SKM-1 (cell line): ENCODE results near the gene PRX.
"Not testable (repeated sequence)": the region's sequence is repeated elsewhere in the genome, so short reads cannot be mapped to it uniquely, and the experiment has no call there.

Experiments used
- DNase-seq: peaks from one replicate; lab custom pipeline; 2025; ENCODE audit not compliant: unreplicated experiment; lab: John Stamatoyannopoulos, UW

Gene PRX, protein sequence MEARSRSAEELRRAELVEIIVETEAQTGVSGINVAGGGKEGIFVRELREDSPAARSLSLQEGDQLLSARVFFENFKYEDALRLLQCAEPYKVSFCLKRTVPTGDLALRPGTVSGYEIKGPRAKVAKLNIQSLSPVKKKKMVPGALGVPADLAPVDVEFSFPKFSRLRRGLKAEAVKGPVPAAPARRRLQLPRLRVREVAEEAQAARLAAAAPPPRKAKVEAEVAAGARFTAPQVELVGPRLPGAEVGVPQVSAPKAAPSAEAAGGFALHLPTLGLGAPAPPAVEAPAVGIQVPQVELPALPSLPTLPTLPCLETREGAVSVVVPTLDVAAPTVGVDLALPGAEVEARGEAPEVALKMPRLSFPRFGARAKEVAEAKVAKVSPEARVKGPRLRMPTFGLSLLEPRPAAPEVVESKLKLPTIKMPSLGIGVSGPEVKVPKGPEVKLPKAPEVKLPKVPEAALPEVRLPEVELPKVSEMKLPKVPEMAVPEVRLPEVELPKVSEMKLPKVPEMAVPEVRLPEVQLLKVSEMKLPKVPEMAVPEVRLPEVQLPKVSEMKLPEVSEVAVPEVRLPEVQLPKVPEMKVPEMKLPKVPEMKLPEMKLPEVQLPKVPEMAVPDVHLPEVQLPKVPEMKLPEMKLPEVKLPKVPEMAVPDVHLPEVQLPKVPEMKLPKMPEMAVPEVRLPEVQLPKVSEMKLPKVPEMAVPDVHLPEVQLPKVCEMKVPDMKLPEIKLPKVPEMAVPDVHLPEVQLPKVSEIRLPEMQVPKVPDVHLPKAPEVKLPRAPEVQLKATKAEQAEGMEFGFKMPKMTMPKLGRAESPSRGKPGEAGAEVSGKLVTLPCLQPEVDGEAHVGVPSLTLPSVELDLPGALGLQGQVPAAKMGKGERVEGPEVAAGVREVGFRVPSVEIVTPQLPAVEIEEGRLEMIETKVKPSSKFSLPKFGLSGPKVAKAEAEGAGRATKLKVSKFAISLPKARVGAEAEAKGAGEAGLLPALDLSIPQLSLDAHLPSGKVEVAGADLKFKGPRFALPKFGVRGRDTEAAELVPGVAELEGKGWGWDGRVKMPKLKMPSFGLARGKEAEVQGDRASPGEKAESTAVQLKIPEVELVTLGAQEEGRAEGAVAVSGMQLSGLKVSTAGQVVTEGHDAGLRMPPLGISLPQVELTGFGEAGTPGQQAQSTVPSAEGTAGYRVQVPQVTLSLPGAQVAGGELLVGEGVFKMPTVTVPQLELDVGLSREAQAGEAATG (N-terminal part only)

DNA sequence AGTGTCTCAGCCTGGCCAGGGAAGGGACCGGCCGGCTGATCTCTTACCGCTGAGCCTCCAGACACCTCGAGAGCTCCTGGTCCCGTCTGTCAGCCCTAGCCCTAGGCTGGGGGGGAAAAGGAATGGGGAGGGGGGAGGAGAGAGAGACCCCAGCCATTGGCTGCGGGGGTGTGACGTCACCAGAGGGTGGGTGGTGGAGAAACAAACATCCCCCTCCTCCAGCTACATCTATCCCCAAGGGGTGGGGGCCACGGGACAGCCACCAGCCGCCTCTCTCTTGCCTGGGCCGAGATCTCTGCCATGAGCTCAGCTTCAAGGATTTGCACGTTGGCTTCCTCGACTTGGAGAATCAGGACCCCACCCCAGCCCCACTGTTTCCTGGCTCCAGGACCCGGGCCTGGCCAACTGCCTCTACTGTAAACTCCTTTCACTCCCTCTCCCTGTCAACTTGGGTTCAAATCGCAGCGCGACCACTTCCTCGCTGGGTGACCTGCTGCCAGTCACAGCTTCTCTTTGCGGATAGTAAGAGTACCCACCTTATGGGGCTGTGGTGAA lies at the start of gene PRX:
Gene PRX, minus strand, starts transcription at position 88 of the 555 bp plus-strand sequence. CDS start 5,446 bp downstream, outside the sequence.
- DNase-seq: no peak

DNA sequence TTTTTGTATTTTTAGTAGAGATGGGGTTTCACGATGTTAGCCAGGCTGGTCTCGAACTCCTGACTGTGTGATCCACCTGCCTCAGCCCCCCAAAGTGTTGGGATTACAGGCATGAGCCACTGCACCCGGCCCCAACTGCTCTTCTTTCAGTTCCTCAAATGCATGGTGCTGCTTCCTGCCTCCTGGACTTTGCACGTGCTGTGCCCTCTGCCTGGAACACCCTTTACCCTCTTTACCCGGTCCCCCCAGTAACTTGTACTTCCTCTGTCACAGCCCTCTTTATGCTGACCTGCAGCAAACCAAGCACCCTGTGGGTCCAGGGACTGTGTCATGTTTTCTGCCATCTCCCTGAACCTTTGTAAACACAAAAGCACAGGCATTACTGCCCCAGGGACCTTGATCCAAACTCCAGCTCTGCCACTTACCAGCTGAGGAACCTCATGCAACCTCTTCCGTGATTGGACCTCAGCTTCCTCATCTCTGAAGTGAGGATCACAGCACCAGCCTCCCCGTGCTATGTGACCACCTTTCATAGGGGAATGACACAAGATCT lies 48.6 kb upstream of the PRX start:
- DNase-seq: peak; percentile 79

DNA sequence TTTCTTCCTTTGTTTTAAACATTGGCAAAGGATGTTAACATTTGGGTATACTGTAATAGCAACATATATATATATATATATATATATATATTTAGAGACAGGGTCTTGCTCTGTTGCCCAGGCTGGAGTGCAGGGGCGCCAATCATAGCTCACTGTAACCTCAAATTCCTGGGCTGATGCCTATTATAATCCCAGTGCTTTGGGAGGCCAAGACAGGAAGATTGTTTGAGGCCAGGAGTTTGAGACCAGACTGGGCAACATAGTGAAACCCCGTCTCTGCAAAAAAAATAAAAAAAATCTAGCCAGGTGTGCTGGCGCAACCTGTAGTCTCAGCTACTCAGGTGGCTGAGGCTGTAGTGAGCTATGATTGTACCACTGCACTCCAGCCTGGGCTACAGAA lies 47.0 kb upstream of the PRX start:
- DNase-seq: no peak

DNA sequence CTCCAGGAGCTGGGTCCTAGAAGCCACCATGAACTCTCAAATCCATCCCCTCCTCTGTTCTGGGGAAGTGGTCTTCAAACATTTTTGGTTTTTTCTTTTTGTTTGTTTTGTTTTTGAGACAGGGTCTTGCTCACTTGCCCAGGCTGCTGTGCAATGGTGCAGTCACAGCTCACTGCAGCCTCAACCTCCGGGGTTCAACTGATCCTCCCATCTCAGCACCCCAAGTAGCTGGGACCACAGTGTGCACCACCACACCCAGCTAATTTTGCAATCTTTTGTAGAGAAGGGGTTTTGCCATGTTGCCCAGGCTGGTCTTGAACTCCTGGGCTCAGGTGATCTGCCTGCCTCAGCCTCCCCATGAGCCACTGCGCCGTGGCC lies 45.4 kb upstream of the PRX start:
- no peak for DNase-seq

DNA sequence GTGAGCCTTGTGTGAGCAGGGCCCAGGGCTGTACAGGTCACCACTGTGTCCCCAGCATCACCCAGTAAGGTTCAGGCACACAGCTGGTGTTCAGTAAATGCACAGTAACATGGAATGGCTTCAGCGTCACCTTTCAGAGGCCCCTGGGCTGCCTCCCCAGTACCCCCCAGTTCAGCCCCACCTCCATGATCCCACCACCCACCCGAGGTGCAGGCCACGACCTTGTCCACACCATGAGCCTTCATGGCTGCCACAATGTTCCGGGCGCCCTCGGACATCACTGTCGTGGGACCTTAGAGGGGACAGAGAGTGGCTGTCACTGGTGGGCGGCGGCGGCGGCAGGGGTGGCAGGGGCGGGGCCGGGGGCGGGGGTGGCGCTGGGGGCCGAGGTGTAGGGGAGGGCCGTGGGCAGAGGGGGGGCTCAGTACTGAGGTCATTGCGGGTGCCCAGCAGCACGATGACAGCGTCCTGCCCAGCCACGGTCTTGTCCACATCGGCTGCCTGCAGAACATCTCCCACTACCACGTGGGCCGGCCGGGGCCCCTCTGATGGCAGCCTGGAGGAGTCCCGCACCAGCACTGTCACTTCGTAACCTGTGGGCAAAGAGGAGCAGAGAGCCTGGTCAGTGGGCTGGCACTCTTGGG lies 44.9 kb upstream of the PRX start:
- no peak for DNase-seq

DNA sequence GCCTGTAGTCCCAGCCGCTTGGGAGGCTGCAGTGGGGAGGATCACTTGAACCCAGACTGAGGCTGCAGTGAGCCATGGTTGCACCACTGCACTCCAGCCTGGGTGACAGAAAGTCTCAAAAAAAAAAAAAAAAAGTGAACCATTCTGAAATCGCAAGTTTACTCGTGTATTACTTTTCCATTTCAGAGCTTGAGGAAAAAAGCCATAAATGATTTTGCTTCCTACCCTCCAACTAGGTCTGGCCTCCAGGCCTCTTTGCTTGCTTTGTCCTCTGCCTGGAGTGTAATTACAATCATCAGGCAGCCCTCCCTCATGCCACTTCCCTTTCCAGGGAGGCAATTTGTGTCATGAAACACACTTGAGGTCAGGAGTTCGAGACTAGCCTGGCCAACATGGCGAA lies 43.9 kb upstream of the PRX start:
- DNase-seq: no peak

DNA sequence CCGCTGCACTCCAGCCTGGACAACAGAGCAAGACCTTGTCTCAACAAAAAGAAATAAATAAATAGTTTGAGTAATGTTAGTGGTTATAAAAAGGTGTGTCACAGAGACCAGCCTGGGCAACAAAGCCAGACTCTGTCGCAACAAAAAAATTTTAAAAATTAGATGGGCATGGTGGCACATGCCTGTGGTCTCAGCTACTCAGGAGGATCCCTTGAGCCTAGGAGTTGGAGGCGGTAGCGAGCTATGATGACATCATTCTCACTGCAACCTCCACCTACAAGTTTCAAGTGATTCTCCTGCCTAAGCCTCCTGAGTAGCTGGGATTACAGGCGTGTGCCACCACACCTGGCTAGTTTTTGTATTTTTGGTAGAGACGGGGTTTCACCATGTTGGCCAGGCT lies 40.8 kb upstream of the PRX start:
- not testable (repeated sequence) for DNase-seq

DNA sequence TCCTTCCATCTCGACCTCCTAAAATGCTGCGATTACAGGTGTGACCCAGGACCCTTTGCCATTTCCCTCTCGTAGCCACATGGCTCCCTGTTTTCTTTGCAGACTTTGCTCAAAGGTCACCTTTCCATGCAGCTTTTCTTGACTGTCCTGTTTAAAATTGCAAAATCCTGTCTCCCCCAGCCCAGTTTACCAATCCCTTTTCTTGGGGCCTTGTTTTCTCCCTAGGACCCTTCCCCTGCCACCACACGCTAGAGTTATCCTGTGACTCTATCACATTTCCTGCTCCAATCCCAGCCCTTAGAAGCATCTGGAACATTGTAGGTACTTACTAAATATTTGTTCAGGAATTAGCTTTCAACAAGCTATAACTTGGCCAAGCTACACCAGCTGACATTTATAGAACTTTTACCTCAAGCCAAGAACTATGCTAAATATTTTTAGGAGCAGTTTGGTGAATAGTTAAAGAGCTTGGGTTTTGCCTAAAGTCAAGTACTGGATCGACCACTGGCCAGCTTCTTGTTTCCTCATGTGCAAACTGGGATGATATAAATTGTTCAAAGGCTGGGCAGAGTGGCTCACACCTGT lies 40.1 kb upstream of the PRX start:
- no peak for DNase-seq

DNA sequence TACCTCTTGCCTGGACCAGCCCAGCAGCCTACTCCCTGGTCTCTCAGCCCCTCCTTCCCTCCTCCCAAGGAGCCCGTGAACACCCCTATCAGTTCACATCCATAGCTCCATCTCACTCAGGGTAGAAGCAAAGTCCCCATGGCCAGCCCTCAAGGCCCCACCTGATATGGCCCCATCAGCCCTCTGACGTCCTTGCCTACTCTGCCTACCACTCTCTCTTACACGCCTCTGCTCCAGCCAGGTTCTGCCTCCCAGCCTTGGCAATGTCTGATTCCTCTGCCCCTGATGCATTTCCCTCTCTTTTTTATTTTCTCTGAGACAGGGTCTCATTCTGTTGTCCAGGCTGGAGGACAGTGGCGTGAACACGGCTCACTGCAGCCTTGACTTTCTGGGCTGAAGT lies 38.8 kb upstream of the PRX start:
- DNase-seq: no peak

DNA sequence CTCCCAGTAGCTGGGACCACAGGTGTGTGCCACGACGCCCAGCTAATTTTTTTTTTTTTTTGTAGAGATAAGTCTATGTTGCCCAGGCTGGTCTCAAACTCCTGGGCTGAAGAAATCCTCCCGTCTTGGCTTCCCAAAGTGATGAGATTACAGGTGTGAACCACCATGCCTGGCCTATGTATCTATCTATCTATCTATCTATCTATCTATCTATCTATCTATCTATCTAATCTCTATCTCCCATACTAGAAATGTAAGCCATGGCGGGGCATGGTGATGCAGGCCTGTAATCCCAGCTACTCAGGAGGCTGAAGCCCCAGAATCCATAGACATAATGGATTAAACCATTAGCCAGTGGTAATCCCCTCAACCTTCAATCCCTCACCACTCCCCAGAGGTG lies 37.5 kb upstream of the PRX start:
- no peak for DNase-seq

DNA sequence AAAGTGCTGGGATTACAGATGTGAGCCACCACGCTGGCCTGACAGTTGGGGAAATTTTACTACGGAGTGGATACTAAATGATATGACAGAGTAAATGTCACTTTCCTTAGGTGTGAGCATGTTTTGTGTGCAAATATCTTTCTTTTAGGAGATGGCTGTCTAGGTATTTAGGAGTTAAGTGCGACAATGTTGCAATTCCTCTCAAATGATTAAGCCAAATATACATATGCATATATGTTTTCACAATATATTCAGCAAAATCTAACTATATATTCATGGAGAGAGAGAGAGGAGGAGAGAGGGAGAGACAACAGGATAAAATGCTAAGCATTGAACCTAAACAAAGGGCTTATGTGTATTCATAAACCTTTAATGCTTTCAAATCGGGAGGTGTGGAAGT lies 36.3 kb upstream of the PRX start:
- no peak for DNase-seq

DNA sequence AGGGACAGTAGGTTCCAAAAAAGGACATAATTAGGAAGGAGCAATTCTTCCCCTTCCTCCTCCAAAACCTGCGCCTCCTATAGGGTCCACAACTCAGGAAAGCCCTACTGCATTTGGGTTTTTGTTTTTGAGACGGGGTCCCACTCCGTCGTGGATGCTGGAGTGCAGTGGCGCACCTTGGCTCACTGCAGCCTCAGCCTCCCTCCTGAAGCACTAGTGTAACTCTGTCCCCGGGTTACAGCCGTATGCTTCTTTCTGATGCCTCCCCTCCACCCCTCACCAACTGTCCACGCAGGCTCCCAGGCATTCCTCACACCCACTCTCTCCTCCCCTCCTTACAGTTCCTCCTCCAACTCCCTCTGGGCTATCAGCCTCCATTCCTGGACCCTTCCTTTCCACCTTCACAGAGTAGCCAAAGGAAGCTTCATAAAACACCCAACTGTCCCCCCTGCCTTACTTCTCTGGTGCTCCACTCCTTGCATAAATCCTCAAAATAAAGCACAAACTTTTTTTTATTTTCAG lies 33.1 kb upstream of the PRX start:
- DNase-seq: no peak

DNA sequence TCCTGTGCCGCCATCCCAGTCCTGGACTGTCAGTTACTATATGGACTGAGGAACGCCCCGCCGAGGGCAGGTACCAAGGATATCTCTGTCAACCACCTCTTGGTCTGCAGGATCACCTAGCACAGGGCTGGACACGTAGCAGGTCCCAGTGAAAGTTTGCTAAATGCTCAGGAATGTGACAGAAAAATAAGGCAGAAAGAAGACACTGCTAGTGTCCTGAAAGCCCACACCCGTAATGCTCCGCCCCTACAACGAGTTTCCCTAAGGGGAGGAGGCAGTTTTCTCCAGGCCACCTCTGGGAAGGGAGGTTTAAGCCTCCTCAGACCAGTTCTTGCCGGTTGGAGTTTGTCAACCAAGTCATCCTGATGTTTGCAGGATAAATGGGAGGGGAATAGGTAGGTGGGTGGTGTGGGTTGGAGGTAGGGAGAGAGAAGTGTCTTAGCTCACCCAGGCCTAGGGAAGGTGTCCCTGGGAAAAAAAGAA lies 32.6 kb upstream of the PRX start:
- DNase-seq: no peak

DNA sequence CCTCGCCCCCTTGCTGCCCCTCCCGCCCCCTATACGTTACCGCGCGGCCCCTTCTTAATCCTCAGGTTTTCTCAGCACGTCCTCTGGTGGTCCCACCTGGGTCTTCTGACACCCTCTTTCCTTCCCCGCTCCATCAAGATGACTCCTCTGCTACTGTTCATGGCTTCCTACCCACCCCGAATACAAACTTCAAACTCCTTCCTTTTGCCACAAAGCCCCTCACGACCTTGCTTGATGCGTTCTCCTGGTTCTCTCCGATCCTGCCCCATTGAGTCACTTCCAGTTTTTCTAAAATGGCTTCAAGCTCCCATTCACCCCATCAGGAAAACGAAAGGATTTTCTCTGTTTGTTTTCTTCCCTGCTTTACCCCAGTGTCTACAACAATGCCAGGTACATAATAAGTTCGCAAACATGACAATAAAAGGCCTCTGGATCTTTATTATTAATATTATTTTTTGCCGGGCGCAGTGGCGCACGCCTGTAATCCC lies 31.7 kb upstream of the PRX start:
- no peak for DNase-seq

DNA sequence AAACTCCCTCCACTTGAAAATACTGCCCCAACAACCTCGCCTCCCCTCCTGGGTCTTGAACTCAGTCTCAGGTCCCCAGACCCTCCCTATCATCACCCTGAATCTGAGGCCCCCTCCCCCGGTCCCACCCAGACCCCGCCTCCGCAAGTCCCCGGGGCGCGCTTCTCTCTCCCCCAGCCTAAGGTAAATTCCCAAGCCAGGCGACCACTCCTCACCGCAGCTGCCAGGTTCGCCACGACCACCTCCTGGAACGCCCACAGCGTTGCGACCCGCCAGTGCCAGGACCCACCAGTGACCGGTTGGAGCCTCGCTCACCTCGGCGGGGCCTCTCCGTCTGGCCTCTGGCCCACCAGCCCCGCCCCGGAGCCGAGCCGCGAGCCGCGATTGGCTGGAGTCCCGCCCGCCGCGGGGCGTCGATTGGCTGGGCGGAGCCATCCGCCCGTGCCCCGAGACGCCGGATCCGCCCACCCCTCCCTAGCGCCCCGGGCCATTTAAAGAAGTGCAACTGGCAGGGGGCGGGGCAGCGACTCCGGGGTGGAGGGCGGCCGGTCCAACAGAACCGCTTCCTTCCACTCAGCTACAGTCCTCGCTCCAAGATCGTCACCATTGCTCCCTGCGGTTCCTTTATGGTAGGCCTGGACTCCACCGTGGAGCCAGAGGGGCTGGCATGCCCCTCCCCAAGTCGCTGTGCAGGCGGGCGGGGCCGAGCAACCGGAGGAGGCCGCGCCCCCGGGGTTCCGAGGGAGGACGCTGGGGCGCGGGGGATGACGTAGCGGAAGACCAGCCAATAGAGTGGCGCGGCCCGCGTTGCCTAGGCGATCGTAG lies 31.0 kb upstream of the PRX start, which contains the start of gene SERTAD3:
Gene SERTAD3, minus strand, starts transcription at position 336 of the 825 bp plus-strand sequence. CDS start 2,255 bp downstream, outside the sequence.
- DNase-seq: peak; percentile 93

DNA sequence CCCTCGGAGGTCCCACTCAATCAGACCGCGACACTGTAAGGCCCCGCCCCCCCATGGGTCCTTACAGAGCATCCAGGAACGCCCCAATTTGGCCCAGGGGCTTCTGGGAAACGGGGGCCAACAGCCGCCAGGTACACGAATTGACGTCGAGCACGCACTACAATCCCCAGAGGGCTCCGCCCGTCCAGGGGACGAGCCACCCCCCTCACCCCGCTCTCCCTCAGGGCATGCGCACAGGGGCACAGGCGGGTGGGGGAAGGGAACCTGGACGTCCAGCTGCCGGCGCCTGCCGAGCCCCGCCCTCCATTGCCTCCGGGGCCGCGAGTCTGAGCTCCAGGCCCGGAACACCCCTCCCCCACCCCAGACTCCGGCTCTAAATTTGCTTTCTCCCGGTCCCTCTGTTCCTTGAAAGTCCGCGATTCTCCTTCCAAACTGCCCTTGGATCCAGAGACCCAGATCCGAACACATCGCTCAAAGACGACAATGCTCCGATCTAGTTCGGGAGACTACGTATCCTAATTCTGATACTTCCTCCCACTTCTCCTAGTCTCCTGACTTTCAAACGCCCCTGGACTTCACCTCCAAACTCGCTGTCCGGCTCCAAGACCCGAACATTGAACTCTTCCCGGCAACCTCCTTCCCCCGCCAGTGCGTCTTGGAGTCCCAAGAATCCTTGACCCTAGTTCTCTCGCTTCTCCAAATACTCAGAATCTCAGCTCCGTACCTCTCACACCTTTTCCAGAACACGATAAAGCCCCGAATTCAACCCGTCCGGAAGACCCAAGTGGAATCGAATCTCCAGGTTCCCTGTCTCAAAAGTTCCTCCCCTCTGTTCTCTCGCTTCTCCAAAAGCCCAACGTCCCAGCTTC lies 30.2 kb upstream of the PRX start:
- DNase-seq: peak; percentile 99

DNA sequence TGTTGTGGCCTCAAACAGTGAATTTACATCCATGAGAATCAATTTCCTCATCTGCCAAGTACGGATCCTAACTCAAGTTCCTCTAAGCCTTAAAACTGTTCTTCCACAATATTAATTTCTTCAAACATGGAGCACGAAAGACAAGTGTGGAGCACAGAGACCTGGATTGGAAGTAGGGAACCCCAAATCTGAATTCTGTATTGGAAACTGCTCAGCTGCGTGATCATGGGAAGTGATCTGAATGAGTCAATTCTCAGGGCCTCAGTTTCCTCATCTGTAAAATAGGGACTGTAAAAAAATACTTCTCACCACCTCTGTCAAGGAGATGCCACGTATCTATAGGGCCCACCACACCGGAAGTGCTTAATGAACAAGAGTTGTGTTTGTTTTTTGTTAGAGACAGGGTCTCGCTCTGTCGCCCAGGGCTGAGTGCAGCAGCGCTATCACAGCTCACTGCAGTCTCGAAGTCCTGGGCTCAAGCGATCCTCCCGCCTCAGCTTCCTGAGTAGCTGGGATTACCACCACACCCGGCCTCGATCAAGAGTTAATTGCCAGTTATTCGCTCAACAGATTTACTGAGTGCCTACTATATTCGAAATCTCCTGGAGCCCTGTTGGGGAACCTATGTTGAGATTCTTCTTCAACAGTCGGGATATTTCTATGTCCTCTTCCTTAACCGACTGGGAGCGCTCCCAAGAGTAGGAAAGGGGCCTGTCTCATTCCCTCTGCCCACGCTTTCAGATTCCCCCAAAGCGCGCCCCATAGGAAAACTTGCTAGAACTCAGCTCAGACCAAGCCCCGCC lies 29.4 kb upstream of the PRX start:
- no peak for DNase-seq
